K562 (cell line): Measurements from ENCODE around the gene SNCG. TPM values are rescaled to one million over a fixed set of nuclear protein-coding genes. Genes with fewer than 3 reads are reported as not detected.

Experiments
- ATAC-seq: fragments of 200-7000 bp; cut with Tn5 transposase; 3 replicates; pipeline ENCODE4 v1.9.1; 2020; ENCODE audit warnings: moderate library complexity
- BruUV-seq: library from RNA; stranded (reverse); fragments of 400-500 nt; replicated peaks from 2 replicates; lab custom pipeline; 2021; lab: Mats Ljungman, UMichigan
- CTCF ChIA-PET: fragments of 300-600 bp; formaldehyde crosslinking; extraction: SDS; loops from one replicate; lab custom pipeline; 2021; ENCODE audit warnings: low intra/inter-chr PET ratio; lab: Yijun Ruan, JAX
- POLR2A ChIA-PET: fragments of 300-600, 350-650 bp; sonication (Branson Sonifier 250); formaldehyde crosslinking; extraction: SDS; loops from one replicate; lab custom pipeline; 2021; ENCODE audit warnings: antibody characterized with exemption, inconsistent platforms; lab: Yijun Ruan, JAX
- DNase-seq, 4 experiments: peaks; one replicate each; pipeline versions ENCODE4 v3.0.0 to v3.0.0-alpha.2; 2011 to 2018; ENCODE audit warnings: low spot score in 3 of 4, mixed read lengths in 3 of 4; ENCODE audit errors: extremely low read depth in 1 of 4
- FAIRE-seq: peaks from 2 replicates; lab custom pipeline; 2011; peaks lifted over from hg19 to GRCh38; lab: Jason Lieb, UNC
- H2AFZ ChIP-seq: 2 replicates; pipeline ENCODE4 v1.6.0; 2011; ENCODE audit warnings: low read depth, low read length, control low read depth, inconsistent platforms
- H3K27ac ChIP-seq: fragments of 200-600 bp; 3 replicates; pipeline ENCODE4 v1.8.0; 2011; ENCODE audit warnings: low read depth, mild to moderate bottlenecking, control low read depth, inconsistent platforms, low read length, moderate library complexity, mixed read lengths; ENCODE audit errors: extremely low read depth
- H3K27me3 ChIP-seq, 2 experiments: fragments of 300-600 bp in 1 of 2; 2 replicates in 1 of 2; 3 replicates in 1 of 2; pipeline versions ENCODE4 v1.6.0 to v1.8.0; 2011; ENCODE audit warnings: inconsistent platforms in 2 of 2, low read length in 2 of 2, mild to moderate bottlenecking in 1 of 2, mixed read lengths in 1 of 2, moderate library complexity in 1 of 2; ENCODE audit not compliant: control insufficient read depth in 2 of 2, insufficient read depth in 2 of 2
- H3K36me3 ChIP-seq: fragments of 300-600 bp; 3 replicates; pipeline ENCODE4 v1.8.0; 2011; ENCODE audit warnings: mild to moderate bottlenecking, low read length, inconsistent platforms; ENCODE audit not compliant: control insufficient read depth, insufficient read depth
- H3K4me1 ChIP-seq, 2 experiments: fragments of 200-600 bp in 1 of 2; replicated peaks in 1 of 2; 2 replicates in 1 of 2; 3 replicates in 1 of 2; pipeline versions ENCODE4 v1.5.1 to v1.8.0; 2011; ENCODE audit warnings: inconsistent platforms in 2 of 2, low read length in 2 of 2, mild to moderate bottlenecking in 1 of 2, mixed read lengths in 1 of 2, moderate library complexity in 1 of 2; ENCODE audit not compliant: control insufficient read depth in 2 of 2, insufficient read depth in 2 of 2
- H3K4me2 ChIP-seq: 2 replicates; pipeline ENCODE4 v1.6.1; 2011; ENCODE audit warnings: low read length, control low read depth, inconsistent platforms, mixed read lengths; ENCODE audit not compliant: insufficient read depth
- H3K4me3 ChIP-seq: fragments of 200-600 bp; sonication (generic), shearing (Covaris generic); 2 replicates; pipeline ENCODE4 v1.5.1; 2016; ENCODE audit warnings: control low read depth, inconsistent platforms
- H3K79me2 ChIP-seq: fragments of 200-600 bp; 3 replicates; pipeline ENCODE4 v1.8.0; 2011; ENCODE audit warnings: low read length, inconsistent platforms; ENCODE audit not compliant: control insufficient read depth, insufficient read depth
- H3K9ac ChIP-seq, 2 experiments: 2 replicates each; pipeline versions ENCODE4 v1.6.0 to v1.6.1; 2011; ENCODE audit warnings: low read depth in 2 of 2, low read length in 2 of 2, control low read depth in 1 of 2, inconsistent platforms in 1 of 2, mild to moderate bottlenecking in 1 of 2, mixed read lengths in 1 of 2; ENCODE audit not compliant: insufficient read depth in 1 of 2
- H3K9me1 ChIP-seq: one replicate; pipeline ENCODE4 v1.6.0; 2011; ENCODE audit warnings: inconsistent platforms, mild to moderate bottlenecking, low read length, moderate library complexity; ENCODE audit not compliant: control insufficient read depth, insufficient read depth
- H3K9me3 ChIP-seq: replicated peaks from 2 replicates; pipeline ENCODE4 v1.5.1; 2011; ENCODE audit warnings: low read depth, low read length, inconsistent platforms; ENCODE audit not compliant: control insufficient read depth, insufficient read depth
- H4K20me1 ChIP-seq: replicated peaks from 2 replicates; pipeline ENCODE4 v1.6.1; 2011; ENCODE audit warnings: low read length, inconsistent platforms, mixed read lengths; ENCODE audit not compliant: control insufficient read depth, insufficient read depth
- E2F4 ChIP-seq: sonication (generic); formaldehyde crosslinking; IDR thresholded peaks from 2 replicates; pipeline ENCODE4 v1.8.0; 2022; ENCODE audit warnings: mild to moderate bottlenecking, low read depth, missing genetic modification reagents
- MTA3 ChIP-seq: fragments of 450-650 bp; formaldehyde crosslinking; IDR thresholded peaks from 2 replicates; pipeline ENCODE4 v1.6.1; 2017; ENCODE audit warnings: mild to moderate bottlenecking, borderline replicate concordance
- NELFE ChIP-seq: IDR thresholded peaks from 2 replicates; pipeline ENCODE4 v1.6.1; 2011; ENCODE audit warnings: mild to moderate bottlenecking; ENCODE audit not compliant: insufficient read depth, insufficient read length
- NEUROD1 ChIP-seq: fragments of 150-350 bp; IDR thresholded peaks from 2 replicates; pipeline ENCODE4 v1.6.1; 2014; ENCODE audit warnings: borderline replicate concordance, low read length, low read depth; ENCODE audit not compliant: partially characterized antibody
- RB1 ChIP-seq: fragments of 450-650 bp; IDR thresholded peaks from 2 replicates; pipeline ENCODE4 v1.6.1; 2017; ENCODE audit warnings: low read depth, mild to moderate bottlenecking
- SAFB2 ChIP-seq: fragments of 200-400 bp; formaldehyde crosslinking; IDR thresholded peaks from 2 replicates; pipeline ENCODE4 v1.6.1; 2018; ENCODE audit warnings: borderline replicate concordance, low read length, low read depth, moderate library complexity; ENCODE audit not compliant: severe bottlenecking
- SPI1 ChIP-seq: IDR thresholded peaks from 2 replicates; pipeline ENCODE4 v1.6.1; 2011; ENCODE audit warnings: low read depth, low read length, control low read depth, borderline replicate concordance
- SREBF2 ChIP-seq: sonication (generic); formaldehyde crosslinking; IDR thresholded peaks from 2 replicates; pipeline ENCODE4 v1.4.0; 2020; ENCODE audit warnings: mild to moderate bottlenecking, missing genetic modification reagents
- U2AF1 ChIP-seq: fragments of 200-400 bp; formaldehyde crosslinking; optimal IDR thresholded peaks from 2 replicates; pipeline ENCODE3; 2017; ENCODE audit warnings: mild to moderate bottlenecking, low read depth, low read length, moderate library complexity
- USF1 ChIP-seq: sonication (generic); formaldehyde crosslinking; IDR thresholded peaks from 2 replicates; pipeline ENCODE4 v1.9.0; 2022; ENCODE audit warnings: mild to moderate bottlenecking, missing genetic modification reagents
- ZNF263 ChIP-seq: sonication (generic); formaldehyde crosslinking; IDR thresholded peaks from 2 replicates; pipeline ENCODE4 v1.8.0; 2022; ENCODE audit warnings: mild to moderate bottlenecking, missing genetic modification reagents, borderline replicate concordance
- ZNF316 ChIP-seq: fragments of 450-650 bp; IDR thresholded peaks from 2 replicates; pipeline ENCODE4 v1.6.1; 2016
- ZNF75A ChIP-seq: fragments of 450-650 bp; formaldehyde crosslinking; IDR thresholded peaks from 2 replicates; pipeline ENCODE4 v1.4.0; 2020; ENCODE audit warnings: mild to moderate bottlenecking
- WGBS: fragments of 100-300 bp; shearing (Covaris generic); methylation state at CpG from one replicate; pipeline ENCODE4 v1.1.6; 2016; ENCODE audit warnings: low coverage, mixed read lengths; ENCODE audit not compliant: insufficient coverage; ENCODE audit errors: missing lambda C conversion rate; 5-methylcytosine and 5-hydroxymethylcytosine counted together
- in situ Hi-C: fragments of 300-500 bp; cut with MboI; formaldehyde crosslinking; loops from 4 replicates; pipeline ENCODE4 v1.15.0; 2018; ENCODE audit warnings: inconsistent platforms, mixed read lengths
- intact Hi-C: fragments of 100-400 bp; cut with micrococcal nuclease; formaldehyde crosslinking; loops from 2 replicates; pipeline ENCODE4 v1.14.2; 2022
- polyA plus RNA-seq, 8 experiments: library from polyadenylated mRNA; depleted of rRNA in 4 of 8; stranded (reverse) in 5 of 8; unstranded in 3 of 8; fragments of >200 nt; fragmentation: Nextera tagmentation in 2 of 8; fragmentation: Illumina TruSeq in 1 of 8; extraction: Ambion mirVana in 2 of 8; extraction: Trizol in 1 of 8; gene quantifications; 2 replicates each; pipeline versions ENCODE4 v1.2.1 to v1.2.3, GENCODE V29; 2011 to 2014; ENCODE audit warnings: inconsistent platforms in 1 of 8, missing spikeins in 1 of 8
- total RNA-seq, 7 experiments: library from RNA; depleted of rRNA in 6 of 7; stranded (reverse); fragments of >200 nt in 6 of 7; fragmentation: Illumina TruSeq in 2 of 7; extraction: Trizol in 2 of 7; gene quantifications; 2 replicates each; pipeline versions ENCODE4 v1.2.1 to v1.2.3, GENCODE V29; 2011 to 2021; ENCODE audit warnings: low replicate concordance in 1 of 7
- TF ChIP-seq, protein P1 (sequence below): fragments of 450-650 bp; formaldehyde crosslinking; IDR thresholded peaks from 2 replicates; pipeline ENCODE4 v1.4.0; 2022; ENCODE audit warnings: missing genetic modification characterization
- TF ChIP-seq, protein P2 (sequence below): fragments of 450-650 bp; conservative IDR thresholded peaks from 2 replicates; pipeline ENCODE4 v1.6.1; 2016; ENCODE audit warnings: missing genetic modification characterization, low read depth, mild to moderate bottlenecking, control low read depth, missing compliant biosample characterization

The SNCG gene
- total and polyA plus RNA-seq, 9 of the 15 experiments (the other 6 are each of a cell fraction or from before 2014, with no cell fraction given): 9.8 to 146 (median 93.6) TPM

DNA sequence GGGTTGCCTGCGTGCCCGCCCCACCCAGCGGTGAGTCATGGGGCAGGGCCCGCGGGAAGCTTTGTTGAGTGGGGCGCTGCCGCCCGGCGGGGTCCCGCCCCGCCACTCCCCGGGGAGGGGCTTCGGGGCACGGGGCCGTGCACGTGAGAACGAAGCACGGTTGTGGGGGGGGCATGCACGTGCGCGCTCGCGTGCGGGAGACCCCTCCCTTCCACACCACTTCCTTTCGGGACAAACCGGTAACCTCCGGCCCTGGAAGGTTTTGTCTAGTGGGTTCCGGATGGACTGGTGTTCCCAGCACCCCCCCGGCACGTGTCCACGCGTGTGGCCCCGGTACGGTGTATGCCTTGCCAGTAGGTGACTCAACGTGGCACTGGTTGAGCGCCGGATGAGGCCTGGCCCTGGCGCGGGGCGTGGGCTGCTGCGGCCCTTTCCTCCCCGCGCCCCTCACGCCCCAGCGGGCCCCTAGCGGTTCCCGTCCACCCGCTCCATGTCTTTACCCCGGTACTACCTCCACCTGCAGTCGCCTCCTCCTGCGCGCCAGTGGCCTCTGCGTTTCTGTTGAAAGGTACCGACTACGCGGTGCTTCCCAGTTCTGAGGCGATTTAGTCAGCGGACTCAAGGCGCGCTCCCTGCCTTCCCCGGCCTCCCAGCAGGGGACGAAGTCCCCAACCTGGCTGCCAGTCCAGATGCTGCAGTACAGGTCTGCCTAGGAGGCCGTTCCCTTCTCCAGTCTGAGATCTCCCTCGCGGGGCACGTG lies 13.0 kb downstream of the SNCG start (continued):
- TF ChIP-seq USF1 (CRISPR knock-in tag): no peak
- no peak for TF ChIP-seq U2AF1
- no peak for TF ChIP-seq ZNF316
- TF ChIP-seq SREBF2 (CRISPR knock-in tag): no peak
- TF ChIP-seq NELFE: no peak

GRCh38 chr10:86972613-86973380 lies 14.4 kb downstream of the SNCG start:
- intact Hi-C loops: no loop called here
- no peaks in the 10 kb centered on the region for H3K79me2 ChIP-seq
- WGBS: 34% methylated on average over 7 of the region's 11 CpGs
- no TSS peak for BruUV-seq
- TF ChIP-seq ZNF263 (no peak), ZNF75A (CRISPR knock-in tag) (no peak), SAFB2 (no peak), RB1 (no peak), NEUROD1 (no peak), E2F4 (no peak), MTA3 (no peak), SPI1 (no peak)
- TF ChIP-seq, protein P1, sequence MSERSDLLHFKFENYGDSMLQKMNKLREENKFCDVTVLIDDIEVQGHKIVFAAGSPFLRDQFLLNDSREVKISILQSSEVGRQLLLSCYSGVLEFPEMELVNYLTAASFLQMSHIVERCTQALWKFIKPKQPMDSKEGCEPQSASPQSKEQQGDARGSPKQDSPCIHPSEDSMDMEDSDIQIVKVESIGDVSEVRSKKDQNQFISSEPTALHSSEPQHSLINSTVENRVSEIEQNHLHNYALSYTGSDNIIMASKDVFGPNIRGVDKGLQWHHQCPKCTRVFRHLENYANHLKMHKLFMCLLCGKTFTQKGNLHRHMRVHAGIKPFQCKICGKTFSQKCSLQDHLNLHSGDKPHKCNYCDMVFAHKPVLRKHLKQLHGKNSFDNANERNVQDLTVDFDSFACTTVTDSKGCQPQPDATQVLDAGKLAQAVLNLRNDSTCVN (CRISPR knock-in tag): no peak
- TF ChIP-seq, protein P2, sequence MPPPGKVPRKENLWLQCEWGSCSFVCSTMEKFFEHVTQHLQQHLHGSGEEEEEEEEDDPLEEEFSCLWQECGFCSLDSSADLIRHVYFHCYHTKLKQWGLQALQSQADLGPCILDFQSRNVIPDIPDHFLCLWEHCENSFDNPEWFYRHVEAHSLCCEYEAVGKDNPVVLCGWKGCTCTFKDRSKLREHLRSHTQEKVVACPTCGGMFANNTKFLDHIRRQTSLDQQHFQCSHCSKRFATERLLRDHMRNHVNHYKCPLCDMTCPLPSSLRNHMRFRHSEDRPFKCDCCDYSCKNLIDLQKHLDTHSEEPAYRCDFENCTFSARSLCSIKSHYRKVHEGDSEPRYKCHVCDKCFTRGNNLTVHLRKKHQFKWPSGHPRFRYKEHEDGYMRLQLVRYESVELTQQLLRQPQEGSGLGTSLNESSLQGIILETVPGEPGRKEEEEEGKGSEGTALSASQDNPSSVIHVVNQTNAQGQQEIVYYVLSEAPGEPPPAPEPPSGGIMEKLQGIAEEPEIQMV (tag): no peak
- FAIRE-seq: no peak
- H3K9ac ChIP-seq: no peak overlapping the region
- POLR2A ChIA-PET: no interaction called here
- H3K27me3 ChIP-seq: no peaks in the 10 kb centered on the region
- H3K9me1 ChIP-seq: no peaks in the 10 kb centered on the region
- H3K4me1 ChIP-seq: peaks cover 0 to 8% of the 10 kb centered on the region in 2 experiments; a peak in 2 of 5 replicates
- no peaks in the 10 kb centered on the region for H3K9me3 ChIP-seq
- ATAC-seq: no peak
- no peak overlapping the region for H3K4me2 ChIP-seq
- no peak overlapping the region for H3K4me3 ChIP-seq
- no peaks in the 10 kb centered on the region for H4K20me1 ChIP-seq
- CTCF ChIA-PET: no interaction called here
- H3K36me3 ChIP-seq: no peaks in the 10 kb centered on the region
- no peak overlapping the region for H2AFZ ChIP-seq
- no peak for DNase-seq
- H3K27ac ChIP-seq: no peak overlapping the region
- in situ Hi-C loops: no loop called here
